ENCODE results near the gene BIN2. TPM values are rescaled to one million over a fixed set of nuclear protein-coding genes. Genes with fewer than 3 reads are reported as not detected.
A peak's percentile ranks its signal among the peaks of the same experiment; 100 is the strongest.
"Not testable (repeated sequence)": the region's sequence is repeated elsewhere in the genome, so short reads cannot be mapped to it uniquely, and the experiment has no call there.

BIN2 gene
- total RNA-seq, 1 experiment from 2014 or later = not detected

DNA sequence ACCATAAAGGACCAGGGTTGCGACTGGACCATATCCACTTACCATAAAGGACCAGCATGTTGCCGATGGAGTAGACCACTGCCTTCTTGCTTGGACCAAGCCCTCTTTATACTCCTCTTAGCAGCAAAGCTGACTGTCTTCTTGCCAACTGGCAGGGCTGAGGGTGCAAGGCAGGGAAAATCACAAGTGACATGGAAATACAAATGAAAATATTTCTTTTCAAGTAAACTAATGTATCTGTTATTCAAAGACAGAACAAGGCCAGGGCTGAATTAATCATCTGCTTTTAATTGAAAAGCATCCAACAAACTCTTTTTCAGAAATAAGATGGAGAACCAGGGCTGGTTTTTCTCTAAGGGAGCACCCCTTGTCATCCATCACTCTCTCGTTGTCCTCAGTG lies 22.6 kb upstream of the BIN2 start, which contains the start of gene CELA1:
TSS of gene CELA1 (minus strand) at position 99 of the 400 bp plus-strand sequence. CDS start at position 58, 41 bp downstream.
- no peak for DNase-seq (ENCODE audit: extremely low read depth, low read depth)

DNA sequence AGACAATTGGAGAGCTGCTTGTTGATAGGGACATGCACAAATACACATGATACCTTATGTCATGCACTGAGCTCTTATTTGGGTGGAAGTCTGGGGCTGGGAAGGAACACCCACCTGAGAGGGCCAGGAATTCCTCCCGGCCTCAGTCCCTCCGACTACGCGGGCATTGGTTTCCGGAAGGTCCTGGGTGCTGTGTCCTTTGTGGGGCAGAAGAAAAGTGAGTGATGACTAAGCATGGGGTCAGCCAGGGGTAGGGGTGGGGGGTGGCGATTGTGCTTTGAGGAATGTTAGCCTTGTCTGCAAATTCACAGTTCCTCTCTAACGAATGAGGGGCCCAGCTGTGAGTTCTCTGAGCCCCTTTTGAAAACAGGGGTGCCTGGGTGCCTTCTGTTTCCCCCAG lies 21.7 kb upstream of the BIN2 start:
- no peak for DNase-seq (ENCODE audit: extremely low read depth, low read depth)

DNA sequence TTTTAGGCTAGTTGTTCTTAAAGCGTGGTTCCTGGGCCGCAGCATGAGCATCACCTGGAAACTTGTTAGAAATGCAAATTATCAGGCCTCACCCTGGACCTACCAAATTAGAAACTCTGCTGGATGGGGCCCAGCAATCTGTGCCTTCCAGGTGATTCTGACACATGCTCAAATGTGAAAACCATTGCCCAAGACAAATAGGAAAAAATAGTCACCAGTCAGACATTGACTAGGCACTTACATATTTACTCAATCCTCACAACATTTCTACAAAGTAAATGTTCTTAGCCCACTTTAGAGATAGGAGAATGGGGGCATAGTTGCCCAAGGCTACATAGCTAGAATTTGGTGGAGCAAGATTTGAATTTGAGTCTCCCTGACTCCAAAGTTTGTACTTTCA lies 19.2 kb upstream of the BIN2 start:
- no peak for DNase-seq (ENCODE audit: extremely low read depth, low read depth)

DNA sequence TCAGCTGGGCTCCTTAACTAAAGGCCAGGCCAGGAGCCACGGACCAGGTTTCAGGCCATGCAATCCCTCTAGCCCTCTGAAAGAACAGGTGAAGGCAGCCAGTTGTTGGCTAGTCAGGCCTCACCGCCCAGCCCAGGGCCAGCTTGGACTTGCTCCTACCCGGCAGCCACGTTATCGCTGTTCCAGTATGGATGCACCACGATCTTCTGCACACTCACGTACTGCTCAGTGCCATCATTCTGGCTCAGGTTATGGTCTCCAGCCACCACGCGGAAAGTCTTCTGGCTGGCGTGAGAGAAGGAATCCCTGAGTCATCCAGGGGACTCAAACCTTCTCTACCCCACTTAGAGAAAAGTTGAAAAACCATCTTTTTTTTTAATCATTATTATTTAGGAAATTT lies 18.4 kb upstream of the BIN2 start:
- DNase-seq (ENCODE audit: extremely low read depth, low read depth) = no peak

DNA sequence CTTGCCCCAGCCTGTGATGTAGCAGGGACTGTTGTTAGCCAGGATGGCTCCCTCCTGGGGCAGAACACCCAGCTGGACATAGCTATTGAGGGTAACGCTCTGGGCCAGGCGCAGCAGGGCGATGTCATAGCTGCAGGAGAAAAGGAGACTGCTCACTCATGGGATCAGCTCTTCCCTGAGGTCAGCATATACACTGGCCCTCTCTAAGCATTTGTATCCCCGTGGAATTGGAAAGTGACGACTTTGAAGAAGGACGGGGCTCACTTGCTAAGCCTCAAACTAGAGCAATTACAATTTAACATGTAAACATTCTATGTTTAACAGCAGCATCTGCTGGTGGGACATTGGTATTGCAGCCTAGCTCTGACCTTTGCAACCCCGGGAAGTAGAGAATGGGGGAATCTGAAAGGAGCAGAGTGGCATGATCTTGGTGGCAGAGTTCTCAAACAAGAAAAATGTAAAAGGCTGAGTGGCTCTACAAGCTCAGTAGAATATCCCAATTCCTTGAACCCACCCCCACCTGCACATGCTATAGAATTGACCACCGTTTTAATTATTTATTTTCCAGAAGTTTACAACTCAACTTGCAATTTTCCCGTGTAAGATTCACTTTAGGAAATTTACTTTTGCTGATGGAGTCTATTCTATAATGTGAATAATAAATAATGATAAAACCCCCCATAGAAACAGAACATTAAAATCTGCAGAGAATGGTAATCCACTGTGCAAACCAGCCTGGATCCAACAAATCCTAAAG lies 17.5 kb upstream of the BIN2 start:
- DNase-seq (ENCODE audit: extremely low read depth, low read depth) = peak; percentile 73

DNA sequence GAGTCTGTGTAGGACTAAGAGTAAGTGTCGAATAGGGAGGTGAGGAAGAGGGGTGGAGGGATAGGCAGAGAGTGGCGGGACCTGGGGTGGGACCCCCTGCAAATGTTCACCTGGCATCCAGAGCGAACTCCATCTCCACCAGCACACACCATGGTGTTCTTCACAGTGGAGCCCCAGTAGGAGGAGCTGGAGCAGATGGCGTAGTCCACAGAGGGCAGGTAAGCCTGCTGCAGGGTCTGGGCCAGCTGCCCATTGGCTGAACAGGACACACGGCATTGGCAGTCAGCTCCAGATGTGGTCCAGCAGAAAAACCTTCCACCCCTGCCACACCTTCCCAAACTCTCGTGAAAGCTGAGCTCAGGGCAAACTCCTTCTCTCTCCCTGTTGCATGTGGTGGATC lies 15.8 kb upstream of the BIN2 start:
- DNase-seq (ENCODE audit: extremely low read depth, low read depth) = no peak

DNA sequence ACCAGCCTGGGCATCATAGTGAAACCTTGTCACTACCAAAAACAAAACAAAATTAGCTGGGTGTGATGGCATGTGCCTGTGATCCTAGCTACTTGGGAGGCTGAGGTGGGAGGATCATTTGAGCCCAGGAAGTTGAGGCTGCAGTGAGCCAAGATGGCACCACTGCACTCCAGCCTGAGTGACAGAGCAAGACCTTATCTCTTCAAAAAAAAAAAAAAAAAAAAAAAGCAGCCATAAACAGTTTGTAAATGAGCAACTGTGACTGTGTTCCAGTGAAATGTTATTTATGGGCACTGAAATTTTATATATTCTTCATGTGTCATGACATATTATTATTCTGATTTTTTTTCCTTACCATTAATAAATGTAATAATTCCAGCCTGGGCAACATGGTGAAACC lies 13.4 kb upstream of the BIN2 start:
- not testable (repeated sequence) for DNase-seq (ENCODE audit: extremely low read depth, low read depth)

DNA sequence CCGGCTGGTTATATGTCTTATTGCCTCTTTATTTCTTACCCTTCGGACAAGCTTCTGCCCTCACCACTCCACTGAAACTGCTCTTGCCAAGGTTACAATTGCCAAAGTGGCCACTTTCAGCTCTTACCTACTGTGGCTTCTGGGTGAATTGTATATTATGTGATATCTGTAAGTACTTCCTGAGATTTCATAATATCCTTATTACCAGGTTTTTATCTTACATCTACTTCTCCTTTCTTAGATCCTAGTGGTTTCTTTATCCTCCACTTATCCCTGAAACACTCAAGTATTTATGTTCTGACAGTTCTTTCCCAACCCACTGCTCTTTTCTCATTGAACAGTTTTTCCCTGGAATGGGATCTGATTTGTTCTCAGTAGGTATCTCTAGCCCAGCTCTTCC lies 12.0 kb upstream of the BIN2 start:
- DNase-seq (ENCODE audit: extremely low read depth, low read depth) = no peak

DNA sequence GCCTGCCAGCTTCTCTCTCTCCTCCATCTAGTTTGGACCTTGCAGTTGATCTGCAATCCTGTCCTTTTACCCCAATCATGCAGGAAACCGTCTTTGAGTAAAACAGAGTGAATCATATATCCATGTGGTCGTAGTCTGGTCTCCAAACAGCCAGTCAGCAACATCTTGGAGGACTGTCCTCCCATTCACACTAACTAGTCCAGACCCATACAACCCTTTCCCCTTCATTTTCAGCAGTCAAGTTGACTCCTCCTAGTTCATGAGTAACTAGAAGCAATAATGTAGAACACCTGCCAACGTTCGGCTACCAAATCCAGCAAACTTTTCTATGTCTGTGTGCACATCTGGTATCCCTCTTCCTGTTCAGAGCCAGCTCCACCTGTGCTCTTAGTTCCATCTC lies 10.8 kb upstream of the BIN2 start:
- no peak for DNase-seq (ENCODE audit: extremely low read depth, low read depth)

DNA sequence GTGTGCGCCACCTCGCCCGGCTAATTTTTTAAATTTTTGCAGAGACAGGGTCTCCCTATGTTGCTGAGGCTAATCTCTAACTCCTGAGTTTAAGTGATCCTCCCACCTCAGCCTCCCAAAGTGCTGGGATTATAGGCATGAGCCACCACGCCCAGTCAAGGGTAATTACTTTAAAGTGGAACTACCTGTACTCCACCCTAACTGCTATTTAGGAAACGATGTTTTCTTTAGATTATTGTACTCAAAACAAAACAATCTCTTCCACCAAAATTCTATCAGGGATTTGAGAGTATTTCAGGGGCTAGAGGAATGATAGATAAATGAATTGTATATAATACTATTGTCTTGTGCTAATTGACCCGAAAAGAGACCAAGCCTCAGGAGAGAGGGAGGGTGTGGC lies 9.6 kb upstream of the BIN2 start:
- DNase-seq (ENCODE audit: extremely low read depth, low read depth) = no peak

DNA sequence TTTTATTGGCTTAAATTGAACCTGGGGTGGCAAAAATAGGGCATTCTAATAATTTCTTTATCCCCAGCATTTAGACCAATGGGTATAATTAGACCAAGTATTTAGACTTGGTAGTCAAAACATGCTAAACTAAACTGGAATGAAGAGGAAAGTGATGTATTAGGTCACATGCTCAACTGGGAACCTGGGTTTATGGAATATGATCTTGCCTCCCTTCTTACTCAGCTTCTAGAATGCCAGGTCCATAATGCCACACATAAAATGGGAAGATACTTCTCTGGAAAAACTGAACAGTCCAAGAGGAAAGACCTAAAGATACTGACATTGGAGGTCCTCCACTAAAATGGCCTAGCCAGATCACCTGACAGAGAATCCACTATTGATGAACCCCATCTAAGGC lies 6.2 kb upstream of the BIN2 start:
- no peak for DNase-seq (ENCODE audit: extremely low read depth, low read depth)

DNA sequence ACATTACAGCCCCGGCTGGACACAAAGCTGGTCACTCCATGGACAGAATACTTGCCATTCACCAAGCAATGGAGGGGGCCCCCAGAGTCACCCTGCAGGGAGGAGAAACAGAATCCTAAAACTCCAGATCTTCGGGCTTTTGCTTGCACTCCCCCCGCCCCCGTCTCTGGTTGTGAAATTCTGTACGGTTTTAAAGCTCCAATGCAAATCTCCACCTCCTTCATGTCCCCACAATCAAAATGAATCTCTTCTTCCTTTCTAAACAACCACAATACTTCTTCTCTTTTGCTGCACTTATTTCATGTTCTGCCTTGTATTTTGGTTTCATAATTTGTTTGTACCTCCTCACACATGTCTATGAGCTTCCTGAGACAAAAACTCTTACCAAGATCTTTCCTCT lies 5.8 kb upstream of the BIN2 start:
- DNase-seq (ENCODE audit: extremely low read depth, low read depth) = no peak

DNA sequence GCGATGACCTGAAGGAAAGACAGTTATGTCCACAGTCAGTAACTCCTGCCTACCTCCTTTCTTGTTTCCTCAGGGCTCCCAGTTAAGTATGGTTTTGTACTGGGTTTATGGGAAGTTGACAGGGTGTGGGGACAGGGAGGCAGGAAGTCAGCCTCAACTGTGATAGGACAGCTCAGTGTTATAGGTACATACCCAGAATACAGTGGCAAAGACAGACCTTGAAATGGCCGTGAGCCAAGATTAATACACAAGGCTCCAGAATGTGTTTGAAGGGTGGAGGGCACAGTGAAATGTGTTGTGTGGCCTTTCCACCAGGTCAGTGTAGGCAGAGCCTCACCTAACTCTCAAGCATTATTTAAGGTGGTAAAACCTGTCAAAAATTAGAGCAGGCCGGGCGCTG lies 4.6 kb upstream of the BIN2 start:
- no peak for DNase-seq (ENCODE audit: extremely low read depth, low read depth)

DNA sequence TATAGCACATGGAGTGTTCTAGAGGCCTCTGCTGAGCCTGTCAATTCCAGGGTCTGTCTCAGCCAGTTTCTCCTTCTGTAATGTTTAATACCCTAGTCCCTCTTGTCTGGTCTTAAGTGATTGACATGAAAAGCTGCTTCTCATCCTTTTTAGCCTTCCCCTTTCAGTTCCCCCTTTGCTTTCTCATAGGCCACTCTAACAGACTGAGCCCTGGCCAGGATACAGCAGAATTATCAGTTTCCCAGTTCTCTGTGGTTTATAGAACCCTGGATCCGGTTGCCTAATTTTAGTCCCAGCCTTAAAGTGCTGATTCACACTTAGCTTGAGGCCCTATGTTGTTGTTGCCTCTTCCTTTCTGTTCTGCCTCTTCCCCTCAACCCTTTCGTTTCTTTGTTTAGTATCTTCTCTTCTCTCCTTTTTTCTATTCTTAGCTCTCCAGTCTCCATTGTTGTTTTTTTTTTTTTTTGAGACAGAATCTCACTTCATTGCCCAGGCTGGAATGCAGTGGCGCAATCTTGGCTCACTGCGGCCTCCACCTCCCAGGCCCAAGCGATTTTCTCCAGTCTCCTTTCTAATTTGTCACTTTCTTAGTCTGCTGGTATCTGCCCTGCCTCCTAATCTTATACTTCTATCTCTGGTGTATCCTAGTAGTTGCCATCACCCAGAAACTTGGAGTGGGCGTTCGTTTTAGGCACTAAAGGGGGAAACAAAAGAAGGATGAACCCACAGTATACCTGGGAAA lies 2.9 kb upstream of the BIN2 start:
- DNase-seq (ENCODE audit: extremely low read depth, low read depth) = peak; percentile 36

DNA sequence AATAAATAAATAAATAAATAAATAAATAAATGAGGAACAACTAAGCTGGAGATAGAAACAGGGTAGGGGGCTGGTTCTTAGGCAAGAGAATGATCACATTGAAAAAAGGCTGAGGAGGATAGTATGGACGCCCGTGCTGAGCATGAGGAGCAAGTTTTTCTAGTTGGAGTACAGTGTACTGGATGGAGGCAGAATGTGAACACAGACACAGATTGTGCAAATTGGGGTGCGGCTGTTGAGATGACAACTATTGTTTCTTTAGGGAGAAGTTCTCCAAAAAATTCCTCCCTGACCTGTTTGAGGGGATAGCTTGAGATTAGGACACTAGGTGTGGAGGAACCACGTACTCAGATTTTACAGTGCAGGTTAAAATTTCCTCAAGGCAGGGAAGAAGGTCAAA lies 979 bp upstream of the BIN2 start:
- no peak for DNase-seq (ENCODE audit: extremely low read depth, low read depth)

DNA sequence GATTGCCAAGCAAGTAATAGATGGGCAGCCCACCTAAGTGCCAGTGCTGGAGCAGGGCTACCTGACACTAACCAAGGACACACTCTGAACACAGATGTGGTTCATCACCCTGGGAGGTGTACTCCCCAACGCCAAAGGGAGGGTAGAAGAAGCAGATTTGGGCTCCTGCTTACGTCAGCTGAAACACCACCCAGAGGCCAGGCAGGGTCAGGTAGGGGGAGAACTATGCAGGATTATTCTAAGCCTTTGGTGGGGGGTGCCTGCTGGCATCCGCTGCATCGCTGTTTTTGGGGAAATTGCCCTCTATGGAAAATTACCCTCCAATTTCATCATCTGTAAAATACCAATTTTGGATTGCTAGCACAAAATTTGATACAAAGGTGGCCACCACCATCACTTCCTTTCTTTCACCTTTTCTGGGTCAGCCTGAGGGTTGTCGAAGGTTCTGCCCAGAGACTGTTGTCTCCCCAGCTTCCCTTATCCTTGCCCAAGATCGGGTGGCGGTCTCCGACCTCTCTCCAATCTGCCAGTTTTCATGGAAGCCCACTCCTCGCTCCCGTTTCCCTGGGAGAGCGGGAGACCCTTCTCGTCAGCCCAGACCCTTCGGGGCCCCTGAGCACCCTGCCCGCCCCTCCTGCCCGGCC lies 535 bp downstream of the BIN2 start:
- DNase-seq (ENCODE audit: extremely low read depth, low read depth) = no peak

DNA sequence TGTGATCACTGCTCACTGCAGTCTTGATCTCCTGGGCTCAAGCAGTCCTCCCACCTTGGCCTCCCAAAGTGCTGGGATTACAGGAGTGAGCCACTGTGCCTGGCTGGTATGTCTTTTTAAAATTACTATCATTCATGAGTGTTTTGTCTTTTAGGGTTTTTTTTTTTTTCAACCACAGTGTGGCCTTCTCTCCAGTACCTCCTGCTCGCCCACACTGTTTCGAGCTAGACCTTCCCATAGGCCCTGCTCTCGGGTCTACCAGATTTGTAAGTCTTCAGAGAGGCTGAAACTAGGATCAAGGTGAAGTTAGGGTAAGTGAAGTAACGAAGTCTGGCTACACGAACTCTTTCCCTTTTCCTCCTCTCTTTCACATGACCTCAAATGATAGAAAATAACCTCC lies 1.5 kb downstream of the BIN2 start:
- DNase-seq (ENCODE audit: extremely low read depth, low read depth) = no peak

DNA sequence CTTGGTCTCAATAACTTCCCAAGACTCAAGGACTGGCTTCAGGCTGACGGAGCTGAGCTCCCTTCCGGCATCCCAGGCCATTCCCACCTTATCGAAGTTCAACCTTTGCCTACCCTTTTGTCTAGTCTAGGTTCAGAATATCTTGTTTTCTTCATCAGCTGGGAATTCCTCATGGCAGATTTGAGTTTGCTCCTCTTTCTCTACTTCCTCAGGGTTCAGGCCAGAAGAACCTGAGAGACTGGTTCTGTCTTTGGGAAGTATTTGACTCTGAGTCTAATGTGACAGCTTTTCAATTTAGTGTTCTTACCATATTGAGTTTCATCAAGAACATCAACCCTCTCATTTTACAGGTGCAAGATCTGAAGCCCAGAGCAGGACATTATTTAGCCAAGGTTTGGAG lies 2.1 kb downstream of the BIN2 start:
- no peak for DNase-seq (ENCODE audit: extremely low read depth, low read depth)

DNA sequence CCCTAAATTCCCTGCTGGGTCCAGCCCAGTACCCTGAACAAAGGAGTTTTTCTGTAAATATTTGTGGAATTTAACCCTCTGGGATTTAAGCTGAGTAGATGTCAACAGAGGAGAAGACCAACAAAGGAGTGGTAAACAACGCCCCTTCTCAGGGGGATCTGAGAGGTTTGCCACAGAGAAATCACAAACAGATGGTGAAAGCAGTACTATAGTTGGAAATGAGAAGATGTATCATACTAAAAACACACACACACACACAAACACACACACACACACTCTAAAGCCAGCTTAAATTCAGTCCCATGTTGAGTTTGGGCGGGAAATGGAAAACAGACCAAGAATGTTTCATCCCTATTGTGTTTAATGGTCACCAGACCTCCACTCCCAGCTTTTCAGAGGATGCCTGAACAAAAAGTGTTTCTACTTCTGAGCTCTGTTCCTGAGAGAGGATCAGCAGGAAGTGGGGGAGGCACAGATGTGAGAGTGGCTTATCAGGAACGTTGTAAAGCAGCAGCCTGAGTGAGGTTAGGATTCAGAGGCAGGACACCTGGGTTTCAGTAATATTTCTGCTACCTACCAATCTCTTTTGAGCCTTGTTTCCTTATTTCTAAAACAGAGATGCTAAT lies 3.2 kb downstream of the BIN2 start:
- DNase-seq (ENCODE audit: extremely low read depth, low read depth) = no peak

DNA sequence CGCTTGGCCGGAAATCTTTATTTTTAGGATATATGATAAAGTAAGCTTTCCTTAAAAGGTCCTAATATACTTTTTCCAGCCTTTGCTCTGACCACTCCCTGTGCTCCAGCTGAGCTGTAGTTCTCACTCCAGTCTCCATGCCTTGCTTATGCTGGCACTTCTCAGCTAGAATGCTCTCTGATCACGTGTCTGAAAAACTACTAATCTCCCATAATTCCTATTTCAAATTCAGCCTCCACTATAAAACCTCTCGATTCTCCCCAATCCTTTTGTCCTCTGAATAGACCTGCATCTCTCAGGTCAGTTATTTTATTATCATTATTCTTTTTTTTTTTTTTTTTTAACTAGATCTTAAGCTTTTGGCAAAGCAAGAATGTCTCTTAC lies 3.7 kb downstream of the BIN2 start:
- no peak for DNase-seq (ENCODE audit: extremely low read depth, low read depth)

DNA sequence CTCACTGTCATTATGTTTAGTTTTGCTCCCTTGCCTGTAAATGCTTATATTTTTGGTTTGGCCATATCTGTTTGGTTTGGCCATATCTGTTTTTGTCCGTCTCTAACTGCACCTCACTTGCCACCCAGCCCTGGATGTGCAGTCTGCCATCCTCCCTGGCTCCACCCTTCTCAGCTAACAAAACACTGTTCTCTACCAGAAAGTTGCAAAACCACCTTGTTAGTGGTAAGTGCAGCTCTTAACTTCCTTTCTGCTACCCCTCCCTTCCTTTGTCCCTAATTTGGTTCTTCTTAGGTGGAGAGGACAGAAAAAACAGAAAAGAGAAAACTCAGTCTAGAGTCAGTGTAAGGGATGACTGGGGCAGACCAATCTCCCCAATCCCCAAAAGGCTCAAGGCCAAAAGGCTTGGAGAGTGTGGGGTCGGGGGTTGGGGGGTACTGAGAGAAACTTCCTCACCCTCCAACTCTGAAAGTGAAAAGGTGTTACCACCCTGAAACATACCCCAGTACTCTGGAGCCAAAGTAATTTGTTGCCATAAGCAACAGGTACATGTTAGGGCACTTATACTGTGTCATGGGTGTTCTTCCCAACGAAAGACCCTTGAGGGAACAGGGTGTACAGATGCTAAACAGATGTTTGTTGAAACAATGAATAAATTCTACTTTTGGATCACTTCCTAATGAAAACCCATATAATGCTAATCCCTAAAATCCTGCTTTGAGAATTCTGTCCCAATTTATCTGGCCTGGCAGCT lies 5.0 kb downstream of the BIN2 start:
- DNase-seq (ENCODE audit: extremely low read depth, low read depth) = no peak

Measured in NCI-H460 (cell line).